AML-193 (cell line): ENCODE data around the gene ARHGDIB.
A peak's percentile ranks its signal among the peaks of the same experiment; 100 is the strongest.

Source experiments
- DNase-seq, 2 experiments: peaks; one replicate each; lab custom pipeline; 2025; lab: John Stamatoyannopoulos, UW

The ARHGDIB gene

GRCh38 chr12:14982991-14983390 is 21.6 kb upstream of the ARHGDIB start:
- DNase-seq = peak in 1 of 2 experiments; percentile 48

- DNase-seq = peak; percentile 94 to 98
Observed at GRCh38 chr12:14982562-14982961, 21.2 kb upstream of the ARHGDIB start.

DNA sequence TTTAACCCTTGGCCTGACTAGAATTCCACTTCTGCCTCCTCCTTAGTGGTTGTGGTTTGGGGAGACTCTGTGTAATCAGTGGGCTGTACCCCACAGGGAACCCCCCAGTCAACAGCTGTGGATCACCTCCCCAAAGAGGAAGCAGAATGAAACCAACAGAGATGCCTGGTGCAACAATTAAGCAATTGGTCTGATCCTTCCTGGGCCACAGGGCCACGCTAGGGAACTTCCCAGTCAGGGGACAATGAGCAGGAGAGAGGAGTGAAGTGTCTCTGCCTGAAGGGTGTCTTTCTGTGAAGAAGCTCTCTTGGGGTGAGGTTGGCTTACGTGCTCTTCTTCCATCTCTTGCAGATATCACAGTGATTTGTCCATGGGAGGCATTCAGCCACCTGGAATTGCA is 19.6 kb upstream of the ARHGDIB start:
- DNase-seq = peak; percentile 90 to 92

DNA sequence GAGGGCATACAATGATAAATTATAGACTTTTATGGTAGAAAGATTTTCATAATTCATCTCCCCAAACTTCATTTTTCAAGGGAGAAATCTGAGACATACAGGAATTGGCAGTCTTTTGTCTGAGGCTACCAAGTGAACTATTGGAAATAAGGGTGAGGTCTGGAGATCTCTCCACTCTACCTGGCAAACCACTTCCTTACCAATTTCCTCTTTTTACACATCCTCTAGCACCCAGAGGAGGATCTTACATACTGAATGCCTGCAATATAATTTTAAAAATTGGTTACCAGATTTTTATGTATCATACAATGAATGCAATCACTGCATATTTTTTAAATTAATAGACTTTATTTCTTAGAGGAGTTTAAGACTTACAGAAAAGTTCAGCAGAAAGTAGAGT is 18.1 kb upstream of the ARHGDIB start:
- peak in 1 of 2 experiments; percentile 18 for DNase-seq

DNA sequence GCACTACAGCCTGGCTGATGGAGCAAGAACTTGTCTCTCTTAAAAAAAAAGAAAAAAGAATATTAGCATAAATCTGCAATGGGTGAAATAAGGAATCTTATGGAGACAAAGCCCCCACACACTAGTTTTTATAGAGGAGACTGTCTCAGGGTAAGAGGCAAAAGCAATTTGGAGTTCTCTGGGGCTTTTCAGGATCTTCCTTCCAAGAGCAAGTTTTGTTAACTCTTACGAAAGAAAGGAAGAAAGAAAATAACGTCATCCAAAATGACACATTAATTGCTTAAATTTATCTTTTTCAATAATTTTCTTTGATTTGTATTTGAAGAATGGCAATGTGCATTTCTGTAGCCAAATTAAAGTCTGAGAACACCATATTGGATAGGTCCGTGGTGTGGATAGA is 15.3 kb upstream of the ARHGDIB start:
- DNase-seq = no peak

DNA sequence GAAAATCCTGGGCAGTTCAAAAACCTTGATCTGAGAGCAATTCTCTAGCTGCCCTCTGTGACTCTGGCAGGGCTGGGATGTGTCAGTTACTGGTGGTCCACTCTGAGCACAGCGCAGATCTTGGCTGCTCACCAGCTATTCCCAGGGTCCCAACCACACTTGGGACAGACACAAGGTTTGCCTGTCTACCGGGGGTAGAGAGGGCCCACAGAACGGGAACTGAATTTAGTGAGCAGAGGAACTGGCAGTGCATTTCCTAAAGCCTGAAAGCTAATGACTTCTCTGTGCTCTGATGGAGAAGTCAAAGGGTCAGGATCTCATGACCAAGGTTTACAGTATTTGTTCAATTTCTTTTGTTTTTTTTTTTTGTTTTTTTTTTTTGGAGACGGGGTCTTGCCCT is 14.1 kb upstream of the ARHGDIB start:
- no peak for DNase-seq

DNA sequence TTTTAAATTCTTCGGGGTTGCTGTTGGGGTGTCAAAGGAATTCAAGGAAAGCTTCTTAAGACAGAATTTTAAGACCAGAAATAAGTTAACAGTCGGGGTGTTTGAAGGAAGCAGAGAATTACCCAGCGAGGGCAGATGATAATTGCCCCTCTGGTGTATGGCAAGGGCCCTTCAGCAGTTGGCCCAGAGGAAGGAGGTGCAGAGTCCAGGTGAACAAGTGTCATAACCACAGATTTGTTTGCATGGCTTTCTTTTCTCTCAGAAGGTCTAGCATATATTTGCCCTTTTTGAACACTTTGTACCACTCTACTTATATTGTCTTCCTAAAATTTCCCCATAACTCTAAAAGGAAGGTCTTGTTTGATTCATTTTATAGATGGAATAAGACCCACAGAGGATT is 13.2 kb upstream of the ARHGDIB start:
- no peak for DNase-seq

DNA sequence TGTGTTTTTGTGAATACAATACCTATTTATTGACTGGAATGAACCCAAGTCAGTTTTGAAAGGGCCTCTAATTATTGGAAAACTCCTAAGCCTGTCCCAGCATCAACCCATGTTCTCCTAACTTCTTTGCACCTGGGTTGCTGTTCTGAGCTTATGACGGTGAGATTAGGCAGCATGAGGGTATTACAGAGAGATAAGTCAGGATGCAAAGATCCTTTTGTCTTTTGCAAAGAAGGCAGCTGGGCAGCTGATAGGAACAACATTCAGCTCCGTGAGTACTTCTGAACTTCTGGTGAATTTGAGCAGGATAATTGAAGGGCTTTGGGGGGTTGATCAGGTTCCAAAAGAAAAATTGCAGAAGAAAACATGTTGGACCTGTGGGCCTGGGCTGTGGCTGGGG is 11.4 kb upstream of the ARHGDIB start, which contains the start of gene PDE6H:
PDE6H (plus strand) TSS at position 227 of the 400 bp plus-strand sequence. CDS start 4,971 bp downstream, outside the sequence.
- no peak for DNase-seq

DNA sequence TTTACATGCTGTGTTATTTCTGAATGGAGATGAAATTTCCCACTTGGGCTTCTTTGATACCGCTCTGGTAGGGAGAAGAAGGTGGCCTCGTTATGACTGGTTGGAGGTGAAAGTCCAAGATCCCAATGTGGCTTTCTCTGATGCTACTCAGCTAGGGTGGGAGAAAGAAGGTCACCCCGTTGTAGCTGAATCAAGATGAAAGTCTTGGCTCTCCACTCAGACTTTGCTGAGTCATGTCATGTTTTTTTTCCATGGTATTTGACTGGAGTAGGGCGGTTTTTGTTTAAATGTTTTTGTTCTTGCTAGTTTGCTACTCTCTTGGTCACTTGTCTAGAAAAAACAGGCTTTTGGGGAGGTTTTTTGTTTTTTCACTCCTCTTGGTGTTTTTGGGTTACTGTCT is 9.1 kb upstream of the ARHGDIB start:
- DNase-seq = no peak

DNA sequence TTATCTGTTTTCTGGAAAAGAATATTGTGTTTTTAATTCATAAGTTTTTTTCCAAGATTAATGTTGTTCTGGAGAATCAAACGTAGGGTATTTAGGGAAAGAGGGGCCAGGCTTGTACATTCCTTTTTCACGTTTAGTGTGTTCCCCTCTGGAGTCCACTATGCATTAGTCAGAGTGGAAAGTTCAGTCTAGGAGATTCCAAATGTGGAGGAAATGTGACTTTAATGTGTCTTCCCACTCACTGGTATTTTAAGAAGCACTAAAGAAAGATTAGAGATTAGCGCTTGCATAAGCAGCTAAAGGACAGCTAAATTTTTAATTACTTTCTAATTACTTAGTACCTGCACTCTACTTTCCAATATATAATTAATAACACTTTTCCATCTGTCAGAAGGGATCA is 7.1 kb upstream of the ARHGDIB start:
- no peak for DNase-seq

- no peak for DNase-seq
Observed at GRCh38 chr12:14965221-14965620, 3.8 kb upstream of the ARHGDIB start.

DNA sequence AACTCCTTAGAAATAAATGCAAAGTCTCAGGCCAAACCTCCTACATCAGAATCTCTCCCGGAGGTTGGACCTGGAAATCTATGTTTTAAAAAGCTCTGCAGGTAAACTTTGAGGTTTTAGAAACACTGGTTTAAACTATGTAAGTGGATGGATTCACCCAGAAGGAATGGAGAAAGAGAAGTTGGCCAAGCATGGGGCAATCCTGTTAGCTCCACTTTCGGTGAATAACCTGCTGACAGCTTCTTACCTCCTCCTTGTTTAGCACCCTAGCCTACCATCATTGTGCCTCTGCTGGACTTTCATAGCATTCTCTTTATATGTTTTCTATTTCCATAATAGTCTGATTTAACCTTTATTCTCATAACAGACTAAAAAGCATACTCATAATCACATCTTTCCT is 3.0 kb upstream of the ARHGDIB start:
- DNase-seq = no peak

DNA sequence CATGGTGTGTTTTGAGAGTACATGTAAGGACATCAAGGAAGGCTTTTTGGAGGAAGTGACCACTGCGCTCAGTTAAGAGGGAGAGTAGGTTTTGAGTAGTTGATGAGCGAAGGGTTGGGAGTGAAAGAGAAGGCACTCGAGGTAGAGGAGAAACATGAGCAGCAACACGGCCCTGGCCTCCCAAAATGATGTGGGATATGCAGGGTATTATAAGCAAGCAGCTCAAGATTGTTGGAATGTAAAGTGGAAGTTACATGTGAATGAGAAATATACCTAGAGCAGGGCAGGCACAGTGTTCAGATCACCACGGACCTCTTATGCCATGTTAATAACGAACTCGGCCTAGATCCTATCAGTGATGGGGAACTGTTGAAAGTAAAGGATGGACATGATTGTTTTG is 2.1 kb upstream of the ARHGDIB start:
- no peak for DNase-seq

DNA sequence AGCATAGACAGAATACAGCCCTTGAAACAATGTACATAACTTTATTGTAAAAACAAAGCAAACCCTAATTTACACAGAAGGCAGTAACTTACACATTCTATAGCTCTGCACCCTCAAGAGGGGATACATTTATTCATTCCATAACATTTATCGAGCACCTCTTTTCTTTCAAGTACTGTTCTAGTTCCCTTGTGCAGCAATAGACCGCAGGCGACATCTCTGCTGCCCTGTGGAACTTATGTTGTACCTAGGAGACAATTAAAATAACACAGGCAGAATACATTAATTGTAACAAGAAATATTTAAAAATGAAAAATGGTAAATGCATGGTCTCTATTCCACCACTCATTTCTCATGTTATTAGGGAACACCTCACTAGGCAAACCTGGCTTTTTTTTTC is 1.4 kb upstream of the ARHGDIB start:
- peak in 1 of 2 experiments; percentile 24 for DNase-seq

GRCh38 chr12:14962153-14962539 is 745 bp upstream of the ARHGDIB start:
- DNase-seq = peak; percentile 25 to 37

DNA sequence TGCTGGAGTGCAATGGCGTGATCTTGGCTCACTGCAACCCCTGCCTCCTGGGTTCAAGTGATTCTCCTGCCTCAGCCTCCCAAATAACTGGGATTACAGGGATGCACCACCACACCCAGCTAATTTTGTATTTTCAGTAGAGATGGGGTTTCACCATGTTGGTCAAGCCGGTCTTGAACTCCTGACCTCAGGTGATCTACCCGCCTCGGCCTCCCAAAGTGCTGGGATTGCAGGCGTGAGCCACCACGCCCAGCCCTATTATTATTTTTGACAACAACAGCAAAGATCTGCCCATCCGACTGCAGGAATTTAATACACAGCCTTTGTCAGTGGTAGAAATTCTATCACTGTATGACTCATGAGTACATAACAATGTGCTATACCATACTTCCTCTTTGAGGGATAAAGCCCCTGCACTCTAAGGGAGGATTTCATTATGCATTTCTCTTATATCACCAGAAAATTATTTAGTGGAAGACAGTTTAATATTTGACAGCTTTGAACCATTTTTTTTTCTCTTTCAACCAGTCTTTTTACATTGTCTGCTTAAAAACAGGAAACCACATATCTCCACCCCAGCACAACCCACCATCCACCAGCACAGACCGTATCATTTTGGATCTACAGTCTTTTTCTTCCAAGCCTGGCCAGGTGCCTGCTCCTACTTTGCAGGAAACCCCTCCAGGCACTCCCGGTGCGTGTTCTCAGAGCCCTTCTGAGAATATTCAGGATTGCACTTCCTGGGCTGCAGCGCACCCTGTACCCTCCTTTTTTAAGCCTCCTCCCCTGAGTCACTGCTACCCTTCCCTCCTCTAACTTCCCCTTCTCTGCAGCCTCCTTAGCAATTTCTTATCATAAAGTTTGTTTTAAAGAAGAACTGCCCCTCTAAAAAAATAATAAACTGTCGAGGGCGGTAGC is 594 bp downstream of the ARHGDIB start:
- DNase-seq = peak; percentile 90 to 93

- DNase-seq = no peak
Observed at GRCh38 chr12:14959916-14960496, 1.4 kb downstream of the ARHGDIB start.

DNA sequence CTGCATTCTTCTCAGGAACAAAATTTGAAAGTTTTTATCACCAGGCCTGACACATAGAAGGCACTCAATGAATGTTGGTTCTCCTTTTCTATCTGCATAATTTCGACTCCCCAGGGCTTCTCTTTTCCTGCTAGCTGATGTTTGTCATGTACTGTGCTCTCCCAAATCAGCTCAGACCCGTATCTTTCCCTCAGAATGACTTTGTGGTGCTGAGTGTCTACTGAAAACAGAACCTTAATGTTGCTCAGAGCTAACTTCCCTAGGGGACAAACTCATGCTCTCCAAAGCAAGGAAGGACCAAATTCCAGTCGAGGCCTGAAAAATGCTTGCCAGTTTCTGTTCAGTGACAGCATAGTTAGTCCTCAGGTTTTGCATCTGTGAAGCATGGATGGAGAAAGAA is 1.9 kb downstream of the ARHGDIB start:
- DNase-seq = peak in 1 of 2 experiments; percentile 35

GRCh38 chr12:14959126-14959440 is 2.3 kb downstream of the ARHGDIB start:
- no peak for DNase-seq

GRCh38 chr12:14958361-14959125 is 2.9 kb downstream of the ARHGDIB start:
- DNase-seq = peak in 1 of 2 experiments; percentile 30

- DNase-seq = peak in 1 of 2 experiments; percentile 35
Observed at GRCh38 chr12:14957551-14958168, 3.7 kb downstream of the ARHGDIB start.

DNA sequence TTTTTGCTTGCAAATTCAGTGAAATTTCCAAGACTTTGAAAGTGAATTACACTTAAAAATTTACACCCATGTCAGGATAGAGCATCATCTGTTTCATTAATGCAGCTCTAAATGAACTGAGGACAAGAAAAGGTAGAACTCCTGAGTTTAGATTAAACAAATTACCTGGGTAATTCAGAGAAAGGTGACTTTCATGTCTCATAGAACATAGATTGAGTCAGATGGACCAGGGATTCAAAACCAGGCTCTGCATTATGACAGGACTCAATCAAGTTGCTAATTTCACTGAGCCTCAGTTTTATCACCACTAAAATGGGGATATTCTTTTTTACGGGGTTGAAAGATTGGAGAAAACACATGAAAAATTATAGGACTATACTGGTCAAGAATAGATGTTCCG is 4.5 kb downstream of the ARHGDIB start:
- no peak for DNase-seq
